ELF-1 (cell line): ENCODE measurements around the gene GREM2.

Source experiments
- DNase-seq: peaks from one replicate; pipeline ENCODE4 v3.0.0-alpha.2; 2016; ENCODE audit warnings: low read depth, low spot score

GREM2 gene

DNA sequence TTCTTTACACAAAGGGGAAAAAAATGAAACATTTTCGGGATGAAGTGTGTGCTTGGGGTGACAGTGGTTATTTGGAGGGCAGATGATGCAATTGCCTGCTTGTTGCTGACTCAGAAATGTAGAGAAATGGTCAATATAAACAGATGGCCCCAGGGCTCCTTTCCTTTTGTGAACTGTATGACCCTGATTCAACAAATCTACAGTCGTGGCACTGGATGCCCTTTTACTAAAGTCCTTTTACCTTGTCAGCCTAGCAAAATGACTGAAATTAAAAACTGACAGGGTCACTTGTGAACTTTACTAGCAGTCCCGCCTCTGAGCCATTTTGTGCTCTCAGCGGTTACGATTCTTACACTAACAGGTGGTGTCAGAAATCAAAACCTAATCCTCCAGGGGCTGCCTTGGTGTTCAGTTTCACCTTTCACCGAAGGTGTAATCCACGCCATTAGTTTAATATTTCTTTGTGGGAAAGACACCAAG lies 49.8 kb downstream of the GREM2 start:
- no peak for DNase-seq

- DNase-seq = no peak
Observed at GRCh38 chr1:240559781-240560180, 52.2 kb downstream of the GREM2 start.

GRCh38 chr1:240555524-240555923 lies 56.4 kb downstream of the GREM2 start:
- DNase-seq = no peak

DNA sequence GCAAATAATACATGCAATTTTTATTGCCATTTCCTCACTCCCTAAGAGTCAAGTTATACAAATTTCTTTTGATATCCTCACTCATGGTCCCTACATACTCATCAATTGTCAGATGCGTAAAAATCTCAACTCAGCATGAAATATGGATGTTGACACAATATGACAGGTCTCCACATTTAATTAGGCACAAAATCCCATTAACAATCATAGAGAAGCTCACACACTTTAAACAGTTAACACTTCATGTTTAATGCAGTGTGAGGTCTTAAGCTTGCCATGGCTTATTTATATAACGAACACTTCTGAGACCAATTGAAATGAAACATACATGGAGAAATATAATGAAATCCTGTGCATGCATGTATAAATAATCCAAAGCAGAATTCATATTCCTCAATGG lies 58.6 kb downstream of the GREM2 start:
- DNase-seq = no peak

GRCh38 chr1:240539769-240540414 lies 72.1 kb downstream of the GREM2 start:
- DNase-seq = no peak

DNA sequence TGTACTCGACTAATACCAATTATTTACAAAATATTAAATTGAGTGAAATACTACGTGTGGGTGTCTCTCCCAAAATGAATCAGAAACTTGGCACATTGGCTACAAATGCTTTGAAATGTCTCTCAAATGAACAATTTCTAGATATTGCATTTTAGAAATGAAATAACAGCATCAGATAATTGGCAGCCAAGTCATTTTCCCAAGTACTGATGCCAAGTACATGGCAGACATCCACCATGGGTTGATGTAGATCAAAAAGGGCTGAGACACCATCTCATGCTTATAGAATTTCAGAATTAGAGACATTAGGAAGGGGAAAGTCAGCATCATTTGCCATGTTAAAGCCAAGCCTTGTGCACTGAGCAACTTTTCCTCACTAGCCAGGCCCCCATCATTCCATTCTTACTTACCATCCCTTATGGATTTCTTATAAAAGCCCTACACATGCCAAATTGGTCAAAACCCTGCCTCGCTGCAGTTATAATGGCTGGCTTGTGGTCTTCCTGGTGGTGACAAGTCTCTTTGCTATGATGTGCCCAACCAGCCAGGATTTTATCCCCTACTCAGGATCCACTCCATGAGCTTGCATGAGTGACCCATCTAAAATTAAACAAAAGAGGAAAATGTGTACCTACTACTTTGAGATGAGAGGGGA lies 73.1 kb downstream of the GREM2 start:
- DNase-seq = no peak

DNA sequence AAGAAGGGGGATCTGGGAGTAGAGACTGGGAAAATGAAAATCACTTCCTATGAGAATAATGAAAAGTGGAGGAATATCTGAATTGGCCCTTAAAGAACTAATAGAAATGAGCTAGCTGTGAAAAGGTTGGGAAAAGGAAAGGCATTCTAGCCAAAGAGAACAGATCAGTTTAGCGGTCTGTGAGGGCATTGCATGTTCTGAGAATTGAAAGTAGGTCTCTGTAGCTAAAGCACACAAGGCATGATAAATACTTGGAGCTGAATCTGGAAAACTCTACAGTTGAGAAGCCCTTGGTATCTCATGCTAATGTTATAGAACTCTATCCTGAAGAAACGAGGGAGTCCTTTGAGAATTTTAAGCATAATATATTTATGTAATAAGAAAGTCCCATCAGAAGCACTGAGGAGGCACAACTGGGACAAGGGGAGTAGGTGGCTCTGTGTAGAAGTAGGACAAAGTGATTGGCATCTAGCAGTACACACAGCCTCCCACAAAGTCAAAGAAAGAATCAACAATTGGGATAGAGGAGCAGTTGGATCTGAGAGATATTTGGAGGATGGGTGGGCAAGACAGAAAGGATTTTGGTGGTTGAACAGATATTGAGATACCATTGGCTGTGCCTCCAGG lies 78.7 kb downstream of the GREM2 start:
- no peak for DNase-seq

- DNase-seq = no peak
Observed at GRCh38 chr1:240528591-240528990, 83.4 kb downstream of the GREM2 start.

DNA sequence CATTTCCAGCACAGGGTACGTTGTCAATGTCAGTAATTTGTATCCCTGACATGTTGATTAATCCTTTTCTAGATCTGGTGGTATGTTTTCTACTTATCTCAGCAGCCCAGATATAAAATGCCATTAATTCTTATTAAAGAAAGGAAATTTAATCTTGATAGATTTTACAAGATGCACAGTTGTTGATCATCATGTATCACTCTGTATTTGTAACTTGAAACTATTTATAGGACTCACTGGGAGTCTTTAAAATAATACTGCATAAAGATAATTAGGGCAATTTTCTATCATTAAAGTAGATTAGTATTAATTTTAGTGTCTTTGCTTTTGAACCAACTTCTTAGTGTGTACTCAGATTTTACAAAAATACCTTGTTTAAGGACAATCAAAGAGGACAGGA lies 84.9 kb downstream of the GREM2 start:
- DNase-seq = no peak

- DNase-seq = no peak
Observed at GRCh38 chr1:240526312-240526711, 85.6 kb downstream of the GREM2 start.

- DNase-seq = no peak
Observed at GRCh38 chr1:240524356-240525069, 87.4 kb downstream of the GREM2 start.

DNA sequence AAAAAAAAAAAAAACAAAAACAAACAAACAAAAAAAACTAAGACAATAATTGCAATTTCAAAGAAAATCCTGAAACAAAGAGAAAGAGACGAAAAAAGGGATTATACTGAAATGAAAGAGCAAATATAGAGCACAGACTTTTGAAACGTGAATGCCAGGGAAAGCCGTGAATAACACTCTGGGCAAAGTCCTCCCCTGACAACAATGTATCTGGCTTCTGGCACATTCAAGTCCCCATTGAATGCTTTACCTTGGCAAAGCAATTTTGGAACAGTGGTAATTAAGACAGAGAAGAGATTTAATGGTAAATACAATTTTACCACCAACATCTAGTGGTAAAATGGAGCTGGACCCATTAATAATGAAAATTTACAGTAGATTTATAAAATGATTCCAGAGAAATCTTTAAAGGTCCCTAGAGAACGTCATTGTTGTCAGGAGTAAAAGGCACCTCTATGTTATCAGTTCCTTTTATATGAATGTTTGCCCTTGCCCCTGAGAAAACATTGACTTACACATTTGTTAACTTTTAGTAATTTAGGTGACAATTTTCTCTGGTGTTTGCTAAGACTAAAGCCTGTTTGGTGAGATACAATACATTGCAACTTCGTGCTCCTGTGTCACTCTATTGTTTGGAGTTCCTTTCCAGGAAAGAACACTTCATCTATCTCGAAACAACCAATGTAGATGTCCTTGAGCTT lies 89.7 kb downstream of the GREM2 start:
- DNase-seq = no peak

GRCh38 chr1:240517891-240518290 lies 94.1 kb downstream of the GREM2 start:
- DNase-seq = no peak

DNA sequence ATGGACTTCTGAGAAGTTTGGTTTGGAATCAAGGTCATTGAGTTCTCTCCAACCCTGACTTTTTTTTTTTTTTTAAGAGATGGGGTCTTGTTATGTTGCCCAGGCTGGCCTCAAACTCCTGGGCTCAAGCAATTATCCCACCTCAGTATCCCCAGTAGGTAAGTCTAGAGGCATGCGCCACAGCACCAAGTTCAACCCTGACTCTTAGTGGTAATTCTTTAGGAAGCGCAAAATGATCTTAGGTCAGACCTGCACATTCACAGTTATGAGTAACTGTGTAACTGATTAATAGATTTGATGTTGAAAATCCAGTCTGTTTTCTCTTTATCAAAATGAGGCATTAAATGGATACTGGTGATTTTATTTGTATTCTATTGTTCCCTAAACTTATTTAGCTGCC lies 95.9 kb downstream of the GREM2 start:
- no peak for DNase-seq

GRCh38 chr1:240515505-240515904 lies 96.5 kb downstream of the GREM2 start:
- DNase-seq = no peak

DNA sequence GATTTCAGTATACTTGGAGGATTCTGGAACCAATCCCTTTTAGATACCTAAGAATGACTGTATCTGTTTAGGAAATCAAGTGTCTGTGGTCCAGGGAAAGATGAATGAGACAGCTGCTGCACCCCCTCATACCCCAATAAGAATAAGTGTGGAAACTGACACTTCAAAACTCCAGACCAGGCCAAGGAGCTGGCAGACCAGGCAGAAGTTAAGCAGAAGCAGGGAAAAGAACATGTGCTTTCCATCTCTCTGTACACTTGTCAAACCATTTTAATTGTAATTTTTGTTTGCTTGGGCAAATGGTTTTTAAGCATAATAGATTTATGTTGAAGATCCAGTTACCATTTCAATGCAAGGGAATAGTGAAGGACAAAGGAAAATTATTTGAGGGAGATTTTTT lies 100.2 kb downstream of the GREM2 start:
- no peak for DNase-seq

DNA sequence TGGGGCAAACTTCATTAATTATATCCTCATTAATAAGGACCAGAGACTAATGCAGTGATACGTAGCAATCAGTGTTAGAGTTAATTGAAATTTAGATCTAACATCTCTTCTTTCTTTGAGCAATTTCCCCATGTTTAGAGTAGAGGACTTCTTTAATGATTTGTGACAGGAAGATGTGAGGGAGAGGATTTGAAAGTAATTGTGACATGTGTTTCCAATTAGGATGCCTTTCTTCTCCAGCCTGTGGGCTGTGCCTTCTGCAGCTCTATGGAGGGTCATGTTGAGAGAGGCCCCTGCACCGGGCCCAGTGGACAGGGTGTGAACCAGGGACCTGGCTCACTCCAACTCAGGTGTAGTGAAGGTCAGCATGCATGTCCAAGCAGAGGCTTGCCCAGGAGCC lies 103.0 kb downstream of the GREM2 start:
- DNase-seq = no peak

DNA sequence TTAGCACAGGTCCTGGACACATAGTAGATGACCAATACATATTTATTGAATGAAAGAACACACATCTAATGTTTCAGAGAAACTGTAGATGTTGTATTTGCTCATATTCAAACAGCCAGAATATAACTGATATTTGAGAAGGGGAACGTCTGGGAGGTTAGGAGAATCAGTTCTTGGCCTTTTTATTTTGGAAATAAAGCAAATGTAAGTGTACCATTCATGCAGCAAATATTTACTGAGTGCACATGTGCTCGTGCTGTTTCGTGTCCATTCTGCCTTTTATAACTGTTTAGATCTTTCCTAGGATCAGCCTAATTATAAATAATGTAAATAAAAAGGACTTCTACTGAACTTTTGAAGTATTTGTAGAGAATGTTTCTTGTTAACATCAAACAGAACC lies 103.8 kb downstream of the GREM2 start:
- no peak for DNase-seq

GRCh38 chr1:240506176-240506575 lies 105.8 kb downstream of the GREM2 start:
- no peak for DNase-seq

GRCh38 chr1:240503558-240503957 lies 108.4 kb downstream of the GREM2 start:
- DNase-seq = no peak

- DNase-seq = no peak
Observed at GRCh38 chr1:240503036-240503435, 108.9 kb downstream of the GREM2 start.

GRCh38 chr1:240501115-240501514 lies 110.8 kb downstream of the GREM2 start:
- DNase-seq = no peak
